GM12878 (cell line): ENCODE results near the gene WWP2. TPM values are rescaled to one million over a fixed set of nuclear protein-coding genes. Genes with fewer than 3 reads are reported as not detected.

Source experiments
- ATAC-seq: fragments of 200-7000 bp; cut with Tn5 transposase; 3 replicates; pipeline ENCODE4 v1.9.1; 2020; ENCODE audit warnings: mild to moderate bottlenecking, moderate library complexity
- BruUV-seq: library from RNA; stranded (reverse); fragments of 400-500 nt; replicated peaks from 2 replicates; lab custom pipeline; 2021; lab: Mats Ljungman, UMichigan
- CTCF ChIA-PET: fragments of 300-600 bp; sonication (Branson Sonifier 250); formaldehyde crosslinking; extraction: SDS; loops from one replicate; lab custom pipeline; 2021; ENCODE audit warnings: inconsistent platforms; lab: Yijun Ruan, JAX
- POLR2A ChIA-PET: fragments of 350-600 bp; formaldehyde crosslinking; extraction: SDS; loops from one replicate; lab custom pipeline; 2021; ENCODE audit warnings: inconsistent platforms; lab: Charles Lee
- RAD21 ChIA-PET: fragments of 300-600 bp; sonication (Branson Sonifier 250); formaldehyde crosslinking; loops from one replicate; lab custom pipeline; 2023; ENCODE audit warnings: antibody characterized with exemption; ENCODE audit not compliant: unreplicated experiment; lab: Charles Lee
- SMC1A ChIA-PET: fragments of 300-600 bp; sonication (Branson Sonifier 250); formaldehyde crosslinking; loops from one replicate; lab custom pipeline; 2023; ENCODE audit not compliant: unreplicated experiment, uncharacterized antibody; lab: Charles Lee
- DNase-seq: peaks from one replicate; pipeline ENCODE4 v3.0.0-alpha.2; 2011; ENCODE audit warnings: low read depth, low spot score
- FAIRE-seq: peaks from 3 replicates; lab custom pipeline; 2011; peaks lifted over from hg19 to GRCh38; lab: Jason Lieb, UNC
- H2AFZ ChIP-seq: 2 replicates; pipeline ENCODE4 v1.6.0; 2011; ENCODE audit warnings: low read depth, low read length, control low read depth; ENCODE audit not compliant: control insufficient read depth
- H3K27ac ChIP-seq: 2 replicates; pipeline ENCODE4 v1.5.1; 2011; ENCODE audit warnings: control low read depth; ENCODE audit not compliant: control insufficient read depth, insufficient read depth
- H3K27me3 ChIP-seq, 2 experiments: replicated peaks in 1 of 2; 2 replicates each; pipeline versions ENCODE4 v1.6.0 to v1.6.1; 2011; ENCODE audit warnings: low read length in 1 of 2; ENCODE audit not compliant: control insufficient read depth in 2 of 2, insufficient read depth in 2 of 2
- H3K36me3 ChIP-seq, 2 experiments: 2 replicates each; pipeline ENCODE4 v1.5.1; 2011; ENCODE audit warnings: low read length in 1 of 2; ENCODE audit not compliant: control insufficient read depth in 2 of 2, insufficient read depth in 2 of 2
- H3K4me1 ChIP-seq: 2 replicates; pipeline ENCODE4 v1.6.1; 2011; ENCODE audit warnings: mild to moderate bottlenecking, low read length, moderate library complexity, mixed read lengths; ENCODE audit not compliant: control insufficient read depth, insufficient read depth
- H3K4me2 ChIP-seq: 2 replicates; pipeline ENCODE4 v1.6.0; 2011; ENCODE audit warnings: control low read depth; ENCODE audit not compliant: control insufficient read depth, insufficient read depth
- H3K4me3 ChIP-seq: fragments of 200-600 bp; sonication (generic); 2 replicates; pipeline ENCODE4 v1.5.1; 2016
- H3K79me2 ChIP-seq: 2 replicates; pipeline ENCODE4 v1.6.0; 2011; ENCODE audit warnings: low read length; ENCODE audit not compliant: control insufficient read depth, insufficient read depth
- H3K9ac ChIP-seq: 2 replicates; pipeline ENCODE4 v1.8.0; 2011; ENCODE audit warnings: low read length, control low read depth, mixed read lengths; ENCODE audit not compliant: control insufficient read depth, insufficient read depth
- H3K9me3 ChIP-seq: replicated peaks from 3 replicates; pipeline ENCODE4 v1.5.1; 2011; ENCODE audit warnings: mild to moderate bottlenecking, low read length; ENCODE audit not compliant: control insufficient read depth, insufficient read depth
- H4K20me1 ChIP-seq: 2 replicates; pipeline ENCODE4 v1.6.0; 2011; ENCODE audit not compliant: control insufficient read depth, insufficient read depth
- CBX5 ChIP-seq: sonication (generic); IDR thresholded peaks from 2 replicates; pipeline ENCODE4 v1.6.1; 2016; ENCODE audit warnings: low read depth, moderate library complexity, mild to moderate bottlenecking, inconsistent platforms
- CHD2 ChIP-seq: IDR thresholded peaks from 2 replicates; pipeline ENCODE4 v1.6.1; 2011; ENCODE audit warnings: low read depth, low read length, improper control_type of control experiment, borderline replicate concordance
- EED ChIP-seq: sonication (generic); IDR thresholded peaks from 2 replicates; pipeline ENCODE4 v1.6.1; 2016; ENCODE audit warnings: antibody characterized with exemption, low read depth
- FOS ChIP-seq: IDR thresholded peaks from 3 replicates; pipeline ENCODE4 v1.6.1; 2011; ENCODE audit warnings: borderline replicate concordance; ENCODE audit not compliant: insufficient read length; ENCODE audit errors: extremely low read depth
- HDGF ChIP-seq: fragments of 450-650 bp; IDR thresholded peaks from 2 replicates; pipeline ENCODE4 v1.6.1; 2016; ENCODE audit warnings: antibody characterized with exemption
- KAT2A ChIP-seq: conservative IDR thresholded peaks from 2 replicates; pipeline ENCODE4 v1.6.1; 2011; ENCODE audit warnings: low read depth, low read length; ENCODE audit not compliant: control insufficient read depth
- LARP7 ChIP-seq: fragments of 450-650 bp; IDR thresholded peaks from 2 replicates; pipeline ENCODE4 v1.6.1; 2017; ENCODE audit warnings: mild to moderate bottlenecking
- MAX ChIP-seq: IDR thresholded peaks from 2 replicates; pipeline ENCODE4 v1.6.1; 2012; ENCODE audit warnings: low read depth, low read length, improper control_type of control experiment
- PAX5 ChIP-seq: IDR thresholded peaks from 2 replicates; pipeline ENCODE4 v1.6.1; 2011; ENCODE audit warnings: low read depth, low read length, borderline replicate concordance
- PRDM15 ChIP-seq: fragments of 450-650 bp; formaldehyde crosslinking; IDR thresholded peaks from 2 replicates; pipeline ENCODE4 v1.4.0; 2020; ENCODE audit warnings: mild to moderate bottlenecking, moderate library complexity
- RB1 ChIP-seq: fragments of 450-650 bp; formaldehyde crosslinking; IDR thresholded peaks from 2 replicates; pipeline ENCODE4 v1.6.1; 2017; ENCODE audit warnings: mild to moderate bottlenecking, borderline replicate concordance
- RELA ChIP-seq: fragments of 450-650 bp; IDR thresholded peaks from 2 replicates; pipeline ENCODE4 v1.8.0; 2014; ENCODE audit warnings: borderline replicate concordance; ENCODE audit not compliant: partially characterized antibody
- SMAD5 ChIP-seq: IDR thresholded peaks from 2 replicates; pipeline ENCODE4 v1.6.1; 2016; ENCODE audit warnings: antibody characterized with exemption, low read depth
- TBL1XR1 ChIP-seq: IDR thresholded peaks from 2 replicates; pipeline ENCODE4 v1.6.1; 2012; ENCODE audit warnings: low read depth, low read length, improper control_type of control experiment
- ZBTB33 ChIP-seq: fragments of 450-650 bp; IDR thresholded peaks from 2 replicates; pipeline ENCODE4 v1.6.1; 2017; ENCODE audit warnings: mild to moderate bottlenecking
- WGBS: methylation state at CpG from one replicate; pipeline ENCODE4 v1.1.6; 2016; ENCODE audit warnings: low lambda C conversion rate; ENCODE audit not compliant: insufficient replicate concordance, insufficient coverage; ENCODE audit errors: missing lambda C conversion rate; 5-methylcytosine and 5-hydroxymethylcytosine counted together
- in situ Hi-C: fragments of 300-500 bp; cut with MboI; formaldehyde crosslinking; loops from 9 replicates; pipeline ENCODE4 v1.14.3; 2018; ENCODE audit warnings: mixed read lengths
- intact Hi-C: fragments of 100-400 bp; cut with micrococcal nuclease; formaldehyde crosslinking; loops from one replicate; pipeline ENCODE4 v1.14.2; 2022; ENCODE audit not compliant: unreplicated experiment
- polyA plus RNA-seq, 11 experiments: library from polyadenylated mRNA; depleted of rRNA in 4 of 11; unstranded in 6 of 11; stranded (reverse) in 5 of 11; fragments of >200 nt; fragmentation: Nextera tagmentation in 4 of 11; fragmentation: Illumina TruSeq in 1 of 11; extraction: Ambion mirVana in 4 of 11; extraction: Trizol in 1 of 11; gene quantifications; 1 replicate in 1 of 11; 2 replicates in 10 of 11; pipeline versions ENCODE4 v1.2.1 to v1.2.3, GENCODE V29; 2011 to 2016; ENCODE audit warnings: inconsistent platforms in 2 of 11, missing spikeins in 2 of 11, low read depth in 1 of 11
- total RNA-seq, 4 experiments: library from RNA; depleted of rRNA in 3 of 4; stranded (reverse); fragments of >200 nt in 3 of 4; fragmentation: Illumina TruSeq in 1 of 4; extraction: Trizol in 1 of 4; gene quantifications; 2 replicates each; pipeline versions ENCODE4 v1.2.1 to v1.2.3, GENCODE V29; 2013 to 2021

WWP2 gene
- total and polyA plus RNA-seq, 10 of the 15 experiments (the other 5 are each of a cell fraction or from before 2014, with no cell fraction given), result 2.8 to 47.0 (median 23.8) TPM

- TF ChIP-seq PRDM15, result no peak
- TF ChIP-seq PAX5, result no peak
- TF ChIP-seq SMAD5, result no peak
- TF ChIP-seq FOS, result no peak
- no peak for TF ChIP-seq KAT2A
- no peak for TF ChIP-seq CHD2
- no peak for TF ChIP-seq RELA
- TF ChIP-seq HDGF, result no peak
- no peak for TF ChIP-seq RB1
Observed at GRCh38 chr16:69840975-69841374, 78.8 kb downstream of the WWP2 start (continued).

- no TSS peak for BruUV-seq
- DNase-seq (no peak), FAIRE-seq (no peak), ATAC-seq (no peak)
- Histone ChIP-seq H3K4me3 (no peak overlapping the region), H4K20me1 (no peaks in the 10 kb centered on the region), H2AFZ (no peak overlapping the region), H3K79me2 (no peaks in the 10 kb centered on the region), H3K27me3 (no peaks in the 10 kb centered on the region), H3K4me1 (no peaks in the 10 kb centered on the region), H3K9ac (no peak overlapping the region), H3K9me3 (no peaks in the 10 kb centered on the region), H3K4me2 (no peak overlapping the region), H3K27ac (no peak overlapping the region), H3K36me3 (peaks cover 0 to 7% of the 10 kb centered on the region in 2 experiments; a peak in 3 of 4 replicates)
- in situ Hi-C loops (no loop called here), intact Hi-C loops (no loop called here)
- POLR2A ChIA-PET, result no interaction called here
- CTCF ChIA-PET, result no interaction called here
- SMC1A ChIA-PET, result interaction anchor here (1.2 kb wide), 1 partner anchor 86 kb away, joined by 3 read pairs; no protein-coding TSS in a partner anchor
- WGBS, result 96% methylated on average over 8 of the region's 8 CpGs
- RAD21 ChIA-PET, result no interaction called here
- TF ChIP-seq ZBTB33 (no peak), KAT2A (no peak), CBX5 (no peak), EED (no peak), LARP7 (no peak), MAX (no peak), TBL1XR1 (no peak)
Observed at GRCh38 chr16:69844441-69844840, 82.3 kb downstream of the WWP2 start.
